ENCODE data around the gene BRINP1. TPM values are rescaled to one million over a fixed set of nuclear protein-coding genes. Genes with fewer than 3 reads are reported as not detected.
A peak's percentile ranks its signal among the peaks of the same experiment; 100 is the strongest.

Gene BRINP1
- total RNA-seq, 1 experiment from 2014 or later = not detected

DNA sequence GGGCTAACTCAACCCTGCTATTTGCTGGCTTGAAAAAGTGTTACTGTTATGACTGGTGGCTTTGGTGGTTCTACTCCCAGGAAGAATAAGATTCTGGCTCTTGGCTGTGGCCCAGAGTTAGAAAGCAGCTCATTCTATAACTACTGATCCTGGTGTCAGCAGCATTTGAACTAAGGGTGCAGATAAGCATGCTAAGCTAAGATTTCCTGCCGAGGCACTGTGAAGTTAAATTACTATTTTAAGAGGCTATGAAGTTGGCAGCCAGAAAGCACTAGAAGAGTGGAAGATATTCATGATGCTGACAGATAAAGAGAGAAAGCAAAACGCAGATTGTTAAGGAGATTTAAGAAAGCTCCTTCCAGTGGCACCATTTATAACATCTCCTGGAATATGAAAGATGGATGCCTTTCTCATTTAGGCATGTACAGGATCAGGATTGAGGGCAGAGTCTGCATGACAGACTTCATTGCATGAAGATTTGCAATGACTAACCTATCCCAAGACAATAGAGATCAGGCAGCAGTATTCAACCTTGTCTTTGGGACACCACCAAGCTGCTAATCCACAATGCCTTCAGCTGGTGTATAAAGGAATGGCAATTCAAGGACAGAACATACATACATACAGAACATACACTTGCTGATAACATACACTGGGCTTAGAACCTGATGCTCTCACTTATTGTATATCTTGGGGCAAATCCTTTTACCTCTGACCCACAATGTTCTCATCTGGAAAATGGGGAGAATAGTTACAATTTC, 11.7 kb downstream of the BRINP1 start:
- in situ Hi-C loops (cut with HindIII; ENCODE audit: low sequenced_read_pairs) = no loop called here
- DNase-seq (ENCODE audit: low spot score) = no peak

GRCh38 chr9:119349351-119349825, 19.8 kb downstream of the BRINP1 start:
- in situ Hi-C loops (cut with HindIII; ENCODE audit: low sequenced_read_pairs) = no loop called here
- DNase-seq (ENCODE audit: low spot score) = no peak

GRCh38 chr9:119343059-119343990, 25.9 kb downstream of the BRINP1 start:
- in situ Hi-C loops (cut with HindIII; ENCODE audit: low sequenced_read_pairs) = no loop called here
- DNase-seq (ENCODE audit: low spot score) = no peak

DNA sequence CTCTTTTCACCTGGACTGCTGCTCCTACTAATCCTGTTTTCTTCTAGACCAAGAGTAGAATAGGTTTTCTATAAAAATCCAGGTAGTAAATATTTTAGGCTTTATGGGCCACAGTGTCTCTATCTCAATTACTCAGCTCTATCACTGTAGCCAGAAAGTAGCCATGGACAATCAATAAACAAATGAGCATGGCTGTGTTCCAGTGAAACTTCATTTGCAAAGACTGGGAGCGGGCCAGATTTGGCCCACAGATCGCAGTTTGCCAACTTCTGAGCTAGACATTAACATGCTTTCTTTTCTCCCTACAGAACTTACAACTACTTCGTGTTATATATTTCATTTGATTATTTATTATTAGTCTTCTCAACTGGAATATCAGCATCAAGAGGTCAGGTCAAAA, 30.2 kb downstream of the BRINP1 start:
- no peak for DNase-seq (ENCODE audit: low spot score)
- in situ Hi-C loops (cut with HindIII; ENCODE audit: low sequenced_read_pairs) = no loop called here

GRCh38 chr9:119337573-119337972, 31.7 kb downstream of the BRINP1 start:
- in situ Hi-C loops (cut with HindIII; ENCODE audit: low sequenced_read_pairs) = no loop called here

GRCh38 chr9:119334745-119335144, 34.5 kb downstream of the BRINP1 start:
- in situ Hi-C loops (cut with HindIII; ENCODE audit: low sequenced_read_pairs) = no loop called here
- no peak for DNase-seq (ENCODE audit: low spot score)

More at GRCh38 chr9:119337573-119337972, 31.7 kb downstream of the BRINP1 start:
- no peak for DNase-seq (ENCODE audit: low spot score)

DNA sequence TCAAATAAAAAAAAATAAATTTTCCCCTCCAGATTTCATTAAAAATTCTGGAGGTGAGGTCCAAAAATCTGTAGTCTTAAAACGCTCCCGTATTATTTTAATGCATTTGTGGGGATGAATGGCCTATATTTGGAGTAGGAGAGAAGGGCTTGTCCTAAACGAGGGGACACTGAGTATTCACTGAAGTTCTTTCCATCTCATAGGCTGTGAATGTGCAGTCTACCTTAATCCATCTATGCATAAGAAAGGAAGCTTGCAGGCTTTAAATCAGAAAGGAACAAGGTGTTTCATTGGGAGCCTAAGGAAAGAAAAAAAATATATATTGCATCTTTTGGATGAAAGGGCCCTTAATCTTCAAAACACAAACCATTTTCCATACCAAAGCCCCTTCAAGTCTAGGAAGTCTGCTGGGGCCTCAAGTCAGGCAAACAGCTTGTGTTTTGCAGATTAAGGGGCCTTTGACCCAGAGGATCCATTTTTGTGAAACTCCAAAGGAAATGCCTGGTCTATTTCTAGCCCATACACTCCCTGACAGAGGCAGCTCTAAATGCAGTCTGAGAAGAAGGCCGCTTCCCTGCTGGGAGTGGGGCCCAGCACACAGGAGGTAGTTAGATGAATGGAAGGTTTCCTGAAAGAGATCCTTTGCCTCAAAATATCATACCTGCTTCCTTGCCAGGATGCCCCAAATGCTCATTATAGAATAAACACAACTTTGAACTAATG, 35.6 kb downstream of the BRINP1 start:
- in situ Hi-C loops (cut with HindIII; ENCODE audit: low sequenced_read_pairs) = no loop called here
- no peak for DNase-seq (ENCODE audit: low spot score)

DNA sequence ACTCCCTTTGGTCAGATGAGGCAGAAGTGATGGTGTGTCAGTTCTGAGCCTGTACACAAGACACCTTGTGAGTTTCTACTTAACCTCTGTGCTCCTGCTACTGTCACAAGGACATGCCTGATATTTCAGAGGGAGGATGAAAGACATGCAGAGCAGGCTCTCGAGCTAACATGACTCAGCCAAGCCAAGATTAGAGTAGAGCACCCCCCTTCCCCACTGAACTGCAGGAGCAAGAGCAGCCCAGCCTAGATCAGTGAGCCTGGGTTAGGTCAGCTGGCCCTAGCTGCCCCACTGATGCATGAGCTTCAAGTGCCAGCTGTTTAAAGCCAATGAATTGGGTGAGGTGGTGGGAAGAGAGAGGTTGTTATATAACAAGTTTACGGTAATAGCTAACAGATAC, 36.7 kb downstream of the BRINP1 start:
- in situ Hi-C loops (cut with HindIII; ENCODE audit: low sequenced_read_pairs) = no loop called here
- no peak for DNase-seq (ENCODE audit: low spot score)

GRCh38 chr9:119322184-119322583, 47.1 kb downstream of the BRINP1 start:
- in situ Hi-C loops (cut with HindIII; ENCODE audit: low sequenced_read_pairs) = no loop called here
- DNase-seq (ENCODE audit: low spot score) = no peak

GRCh38 chr9:119318371-119318770, 50.9 kb downstream of the BRINP1 start:
- DNase-seq (ENCODE audit: low spot score) = peak; percentile 59

DNA sequence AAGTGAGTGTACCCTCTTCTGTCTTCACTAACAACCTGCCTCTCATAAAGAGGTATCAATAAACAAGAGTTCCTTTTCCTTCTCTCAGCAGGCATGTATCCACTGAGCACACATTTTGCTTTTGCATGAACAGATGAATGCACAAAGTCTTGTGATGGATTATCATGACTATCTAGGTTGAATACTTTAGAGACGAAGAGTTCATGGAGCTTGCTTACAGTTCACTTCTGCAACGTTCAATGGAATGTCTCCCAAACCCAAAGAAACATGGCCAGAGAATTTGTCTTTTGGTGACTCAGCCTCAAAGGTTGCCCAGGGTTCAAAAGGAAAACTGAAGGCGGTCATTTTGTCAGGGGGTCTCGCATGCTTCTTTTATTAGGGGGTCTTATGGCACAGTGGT, 55.4 kb downstream of the BRINP1 start:
- in situ Hi-C loops (cut with HindIII; ENCODE audit: low sequenced_read_pairs) = no loop called here

More at GRCh38 chr9:119318371-119318770, 50.9 kb downstream of the BRINP1 start:
- in situ Hi-C loops (cut with HindIII; ENCODE audit: low sequenced_read_pairs) = no loop called here

DNA sequence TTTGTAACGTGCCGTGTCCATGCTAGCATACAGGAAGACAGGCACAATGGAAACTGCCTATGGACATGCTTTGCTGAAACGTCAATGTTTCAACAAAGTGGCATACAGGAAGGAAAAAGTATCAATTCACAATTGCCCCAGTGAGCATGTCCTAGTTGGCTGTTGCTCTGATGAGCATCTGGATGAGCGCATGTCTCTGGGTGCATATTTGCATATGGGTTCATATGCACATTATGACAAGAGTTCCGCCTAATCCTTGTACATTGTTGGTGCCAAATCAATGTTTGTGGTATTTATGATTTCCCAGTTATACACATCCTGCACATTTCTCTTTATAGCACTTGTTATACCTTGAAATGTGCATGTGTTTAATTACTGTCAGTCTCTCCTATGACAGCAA, 58.5 kb downstream of the BRINP1 start:
- in situ Hi-C loops (cut with HindIII; ENCODE audit: low sequenced_read_pairs) = no loop called here
- no peak for DNase-seq (ENCODE audit: low spot score)

More for the DNA sequence above, 55.4 kb downstream of the BRINP1 start:
- DNase-seq (ENCODE audit: low spot score) = no peak

- in situ Hi-C loops (cut with HindIII; ENCODE audit: low sequenced_read_pairs) = no loop called here
- peak; percentile 66 for DNase-seq (ENCODE audit: low spot score)
These were observed 61.8 kb downstream of the BRINP1 start for GRCh38 chr9:119307471-119307870.

- in situ Hi-C loops (cut with HindIII; ENCODE audit: low sequenced_read_pairs) = no loop called here
- DNase-seq (ENCODE audit: low spot score) = peak; percentile 41
These were observed 64.7 kb downstream of the BRINP1 start for GRCh38 chr9:119304555-119304954.

DNA sequence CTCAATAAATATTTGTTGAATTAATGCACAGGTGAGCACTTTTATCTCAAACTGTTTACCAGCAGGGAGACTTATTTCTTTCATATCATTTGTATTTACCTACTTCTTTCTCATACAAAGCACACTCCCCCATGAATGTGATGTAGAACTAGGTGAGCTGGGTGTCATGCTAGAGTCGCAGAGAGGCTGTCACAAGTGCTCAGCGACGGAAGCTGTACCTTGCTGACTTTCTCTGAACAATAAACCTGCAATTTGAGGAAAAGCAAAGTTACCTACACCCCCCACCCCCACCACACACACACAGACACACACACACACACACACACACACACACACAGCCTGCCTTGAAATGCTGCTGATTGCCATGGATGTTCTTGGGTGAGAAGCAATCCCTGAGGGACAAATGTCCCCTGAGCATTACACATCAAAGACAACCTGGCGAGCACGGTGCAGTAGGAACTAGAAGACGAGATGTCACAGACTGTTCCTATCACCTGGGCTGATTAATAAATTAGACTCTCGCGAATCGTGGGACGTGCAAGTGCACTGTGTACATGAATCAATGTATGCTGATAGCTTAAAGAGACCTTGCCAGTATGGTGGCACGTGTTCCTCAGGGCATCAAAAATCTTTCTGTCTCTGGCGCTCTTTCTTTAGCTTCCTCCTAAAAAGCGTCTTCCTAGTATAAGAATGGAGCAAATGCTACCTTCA, 66.1 kb downstream of the BRINP1 start:
- DNase-seq (ENCODE audit: low spot score) = no peak
- in situ Hi-C loops (cut with HindIII; ENCODE audit: low sequenced_read_pairs) = no loop called here

GRCh38 chr9:119298076-119298853, 71.0 kb downstream of the BRINP1 start:
- in situ Hi-C loops (cut with HindIII; ENCODE audit: low sequenced_read_pairs) = no loop called here
- DNase-seq (ENCODE audit: low spot score) = no peak

- no peak for DNase-seq (ENCODE audit: low spot score)
- in situ Hi-C loops (cut with HindIII; ENCODE audit: low sequenced_read_pairs) = no loop called here
These were observed 77.7 kb downstream of the BRINP1 start for GRCh38 chr9:119291554-119291953.

All from G401 (cell line).